NOMO-1 treated with DMSO at 0.1 percent for 48 hours (cell line): ENCODE results near the gene KMT2A.
A peak's percentile ranks its signal among the peaks of the same experiment; 100 is the strongest.

Source experiments
- DNase-seq: peaks from one replicate; lab custom pipeline; 2025; ENCODE audit not compliant: unreplicated experiment; lab: John Stamatoyannopoulos, UW

The KMT2A gene

GRCh38 chr11:118484405-118484804, 48.1 kb downstream of the KMT2A start:
- no peak for DNase-seq

GRCh38 chr11:118485273-118485672, 49.0 kb downstream of the KMT2A start:
- peak; percentile 15 for DNase-seq

GRCh38 chr11:118488480-118489109, 52.3 kb downstream of the KMT2A start:
- DNase-seq = peak; percentile 76

- peak; percentile 10 for DNase-seq
These were observed 54.7 kb downstream of the KMT2A start for GRCh38 chr11:118491041-118491440.

- no peak for DNase-seq
These were observed 61.5 kb downstream of the KMT2A start for GRCh38 chr11:118497831-118498230.

- no peak for DNase-seq
These were observed 66.9 kb downstream of the KMT2A start for GRCh38 chr11:118503216-118503615.

GRCh38 chr11:118511601-118512000, 75.3 kb downstream of the KMT2A start:
- no peak for DNase-seq

GRCh38 chr11:118514103-118514502, 77.8 kb downstream of the KMT2A start:
- no peak for DNase-seq

- DNase-seq = no peak
These were observed 83.3 kb downstream of the KMT2A start for GRCh38 chr11:118519549-118519948.

- peak; percentile 53 for DNase-seq
These were observed 85.6 kb downstream of the KMT2A start for GRCh38 chr11:118521892-118522311.

GRCh38 chr11:118522571-118523072, 86.3 kb downstream of the KMT2A start:
- no peak for DNase-seq

GRCh38 chr11:118524356-118524755, 88.1 kb downstream of the KMT2A start:
- no peak for DNase-seq

GRCh38 chr11:118524757-118525470, 88.6 kb downstream of the KMT2A start:
- DNase-seq = peak; percentile 43

GRCh38 chr11:118526688-118527087, 90.4 kb downstream of the KMT2A start:
- no peak for DNase-seq

- no peak for DNase-seq
These were observed 90.8 kb downstream of the KMT2A start, which contains the start of gene TTC36 for GRCh38 chr11:118527109-118527508. TTC36 (plus strand) TSS chr11:118527474; CDS start chr11:118527495, 21 bp downstream.

- DNase-seq = no peak
These were observed 92.2 kb downstream of the KMT2A start for GRCh38 chr11:118528511-118528910.

- no peak for DNase-seq
These were observed 93.4 kb downstream of the KMT2A start for GRCh38 chr11:118529584-118530175.

GRCh38 chr11:118530180-118530682, 93.9 kb downstream of the KMT2A start:
- DNase-seq = no peak

- peak; percentile 41 for DNase-seq
These were observed 94.6 kb downstream of the KMT2A start, which contains the start of gene TMEM25 for GRCh38 chr11:118530683-118531596. TMEM25 (plus strand) TSS chr11:118531192; CDS start chr11:118531802, 610 bp downstream.

- DNase-seq = no peak
These were observed 95.3 kb downstream of the KMT2A start for GRCh38 chr11:118531597-118532084.
